Activated CD8-positive, alpha-beta memory T cell treated with anti-CD3 and anti-CD28 coated beads, Interleukin-2, amount 50 U/mL, for 24 hours (primary cell): ENCODE results near the gene RDM1.
"Not testable (repeated sequence)": the region's sequence is repeated elsewhere in the genome, so short reads cannot be mapped to it uniquely, and the experiment has no call there.

Experiments used
- DNase-seq: peaks from one replicate; pipeline ENCODE4 v3.0.0-alpha.2; 2020; ENCODE audit errors: extremely low read depth

RDM1 gene

DNA sequence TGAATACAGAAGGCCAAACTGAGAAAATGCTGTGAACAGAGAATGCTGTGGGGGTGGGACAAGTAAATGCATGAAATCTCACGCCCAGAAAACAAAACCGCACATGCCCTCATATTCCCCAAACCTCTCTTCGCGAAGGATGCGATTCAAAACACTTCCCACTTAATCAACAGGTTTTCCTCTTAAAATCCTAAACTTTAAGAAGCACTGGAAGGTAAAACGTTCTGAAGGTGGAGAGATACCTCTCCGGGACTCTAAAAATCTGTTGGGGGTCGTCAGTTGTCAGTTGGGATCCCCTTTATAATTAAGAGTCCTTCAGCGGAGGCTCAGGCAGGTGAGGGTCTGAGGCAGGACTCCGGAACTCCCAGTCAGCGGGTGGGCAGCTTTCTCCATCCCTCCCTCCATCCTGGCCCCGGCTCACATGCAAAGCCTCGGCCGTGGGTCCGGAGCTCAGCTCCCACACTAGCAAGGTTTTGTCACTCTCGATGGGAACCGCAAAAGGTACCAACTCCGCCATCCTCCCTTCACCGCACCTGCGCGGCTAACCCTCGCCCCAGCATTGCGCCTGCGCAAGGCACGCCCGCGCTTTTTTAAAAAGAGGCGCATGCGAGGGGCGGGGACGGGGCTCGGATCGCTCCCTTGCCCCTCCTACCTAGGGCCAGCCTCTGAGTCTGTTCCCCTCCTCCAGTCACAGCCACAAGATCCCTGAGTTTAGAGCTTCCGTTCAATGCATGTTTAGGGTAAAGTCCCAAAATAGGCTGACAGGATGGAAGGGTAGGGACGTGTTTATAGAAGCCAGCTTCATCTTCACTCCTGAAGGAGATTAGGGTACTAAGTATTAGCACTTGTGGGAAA is at the start of gene RDM1:
RDM1 (minus strand) TSS at position 563 of the 855 bp plus-strand sequence; CDS start at position 517, 46 bp downstream.
- DNase-seq, result peak; percentile 58

DNA sequence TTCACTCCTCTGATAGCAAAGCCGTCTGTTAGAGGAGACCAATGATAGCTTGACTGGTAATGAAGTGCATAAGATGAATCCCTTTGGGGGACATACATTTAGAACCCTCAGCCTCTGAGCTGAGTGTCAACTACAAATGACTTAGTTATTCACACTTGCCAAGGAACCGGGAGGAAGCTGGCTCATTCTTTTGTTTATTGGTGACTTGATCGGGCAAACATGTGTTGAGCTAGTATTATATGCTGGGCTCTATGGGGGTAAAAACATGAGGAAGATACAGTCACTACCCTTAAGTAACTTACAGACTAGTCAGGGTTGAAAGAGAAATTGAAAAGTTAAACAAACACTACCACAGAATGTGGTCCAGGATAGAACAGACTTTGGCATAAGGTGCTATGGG is 47.8 kb upstream of the RDM1 start:
- no peak for DNase-seq

DNA sequence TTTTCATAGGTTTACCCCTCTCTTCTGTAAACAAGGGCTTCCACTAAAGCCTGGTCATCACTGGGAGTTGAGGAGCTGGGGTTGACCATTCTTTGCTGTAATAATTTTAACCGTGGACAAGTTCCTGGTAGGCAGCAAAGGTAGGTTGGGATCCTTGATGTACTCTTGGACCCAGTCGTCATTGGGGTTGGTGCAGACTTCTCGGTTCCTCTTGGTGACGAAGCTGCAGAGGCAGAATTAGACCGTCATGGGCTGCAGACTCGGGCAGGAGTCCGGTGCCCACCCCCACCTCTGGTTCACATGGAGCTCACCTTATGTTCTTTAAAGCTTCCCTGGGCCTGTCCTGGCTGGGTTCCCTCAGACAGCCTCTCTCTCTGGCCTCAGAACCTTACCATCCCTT is 46.9 kb upstream of the RDM1 start:
- DNase-seq, result no peak

GRCh38 chr17:35973333-35974260 is 43.0 kb upstream of the RDM1 start:
- no peak for DNase-seq

DNA sequence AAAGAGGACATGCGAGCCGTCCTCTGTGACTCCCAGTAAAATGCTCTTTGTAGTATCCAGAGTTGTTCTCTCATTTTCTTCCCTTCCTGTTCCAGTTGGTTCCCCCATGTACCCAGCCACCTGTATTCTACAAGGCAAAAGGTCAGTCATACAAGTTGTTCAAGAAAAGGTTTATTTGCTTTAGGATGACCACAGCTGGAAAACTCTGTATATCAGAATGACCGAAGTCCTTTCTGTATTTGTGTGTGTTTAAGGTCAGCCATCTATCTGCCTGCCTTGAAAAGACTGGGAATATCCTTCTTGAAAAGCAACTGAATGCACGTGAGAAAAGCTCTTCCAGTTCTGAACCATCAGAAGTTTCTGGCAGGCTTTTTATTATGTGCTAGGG is 42.4 kb upstream of the RDM1 start:
- no peak for DNase-seq

GRCh38 chr17:35972535-35972934 is 42.0 kb upstream of the RDM1 start:
- DNase-seq, result no peak

DNA sequence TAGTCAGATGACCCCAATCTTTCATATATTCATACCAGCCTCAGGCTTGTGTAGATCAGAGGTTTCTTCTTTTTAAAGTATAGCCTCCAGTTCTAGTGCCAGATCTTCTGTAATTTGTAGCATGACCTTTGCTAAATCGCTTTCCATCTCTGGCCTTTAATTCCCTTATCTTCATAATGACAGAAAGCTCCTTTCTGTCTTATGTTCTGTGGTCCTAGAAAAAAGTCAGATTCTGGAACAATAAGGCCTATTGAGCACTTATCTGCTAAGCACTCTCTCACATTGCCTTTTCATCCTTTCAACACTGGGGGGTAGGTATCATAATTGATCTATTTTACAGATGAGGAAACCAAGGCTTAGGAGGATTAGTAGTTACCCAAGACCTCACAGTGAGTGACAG is 41.5 kb upstream of the RDM1 start:
- DNase-seq, result no peak

GRCh38 chr17:35969558-35970380 is 39.2 kb upstream of the RDM1 start:
- DNase-seq, result peak; percentile 46

GRCh38 chr17:35968520-35969054 is 38.0 kb upstream of the RDM1 start:
- no peak for DNase-seq

DNA sequence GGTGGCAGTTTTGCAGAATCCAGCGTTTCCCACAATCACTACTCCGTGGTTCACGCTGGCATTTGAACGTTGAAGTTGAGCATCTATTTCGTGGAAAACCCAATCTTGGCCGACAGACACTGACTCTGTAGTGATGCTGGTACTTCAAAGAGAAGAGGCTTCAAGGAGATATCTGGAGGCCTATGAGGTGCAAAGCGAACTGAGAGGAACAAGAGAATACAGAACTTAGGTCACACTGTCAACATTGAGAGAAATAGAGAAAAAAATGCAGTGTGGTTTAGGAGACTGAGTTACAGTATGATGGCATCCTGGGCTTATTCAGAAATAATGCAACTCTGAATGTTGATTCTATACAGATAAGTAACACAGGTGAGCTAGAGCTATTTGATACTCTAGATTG is 34.7 kb upstream of the RDM1 start:
- no peak for DNase-seq

- no peak for DNase-seq
Measured at GRCh38 chr17:35963663-35964062, 33.1 kb upstream of the RDM1 start.

DNA sequence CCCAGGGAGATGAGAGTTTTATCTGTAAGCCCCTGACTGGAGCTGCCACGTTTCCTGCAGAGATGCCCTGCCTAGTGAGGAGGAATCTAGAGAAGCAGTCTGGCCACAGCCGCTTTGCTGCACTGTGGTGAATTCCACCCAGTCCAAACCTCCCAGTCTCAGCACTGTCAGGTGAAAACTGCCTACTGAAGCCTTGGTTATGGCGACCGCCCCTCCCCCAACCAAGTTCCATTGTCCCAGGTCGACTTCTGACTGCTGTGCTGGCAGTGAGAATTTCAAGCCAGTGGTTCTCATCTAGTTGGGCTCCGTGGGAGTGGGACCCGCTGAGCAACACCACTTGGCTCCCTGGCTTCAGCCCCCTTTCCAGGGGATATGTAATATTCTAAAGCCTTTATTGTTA is 23.1 kb upstream of the RDM1 start:
- no peak for DNase-seq

DNA sequence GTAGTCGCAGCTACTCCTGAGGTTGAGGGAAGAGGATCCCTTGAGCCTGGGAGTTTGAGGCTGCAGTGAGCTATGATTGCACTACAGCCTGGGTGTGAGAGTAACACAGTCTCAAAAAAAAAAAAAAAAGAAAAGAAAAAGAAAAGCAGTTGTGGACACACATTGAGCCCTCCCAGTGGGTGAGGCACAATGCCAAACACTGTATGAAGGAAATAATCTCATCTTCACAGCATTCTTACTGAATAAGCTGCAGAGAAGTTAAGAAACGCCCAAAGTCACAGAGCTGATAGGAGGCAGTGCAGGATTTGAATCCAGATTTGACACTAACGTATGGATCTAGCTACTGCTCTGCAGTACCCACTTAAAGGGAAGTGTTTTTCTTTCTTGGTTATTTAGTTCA is 18.8 kb upstream of the RDM1 start:
- no peak for DNase-seq

DNA sequence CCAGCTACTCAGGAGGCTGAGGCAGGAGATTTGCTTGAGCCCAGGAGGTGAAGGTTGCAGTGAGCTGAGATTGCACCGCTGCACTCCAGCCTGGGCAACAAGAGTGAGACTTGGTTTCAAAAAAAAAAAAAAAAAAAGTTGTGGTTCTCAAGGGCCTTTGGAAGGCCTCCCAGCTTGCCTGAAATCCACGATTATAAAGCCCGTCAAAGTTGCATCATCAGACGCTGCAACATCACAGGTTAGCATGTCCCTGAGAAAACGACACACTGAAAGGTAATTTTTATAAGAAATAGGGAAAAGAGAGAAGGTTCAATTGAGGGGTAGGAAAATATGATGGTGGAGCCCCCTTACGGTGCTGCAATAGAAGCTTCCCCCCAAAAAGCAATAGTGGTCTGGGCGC is 17.5 kb upstream of the RDM1 start:
- no peak for DNase-seq

DNA sequence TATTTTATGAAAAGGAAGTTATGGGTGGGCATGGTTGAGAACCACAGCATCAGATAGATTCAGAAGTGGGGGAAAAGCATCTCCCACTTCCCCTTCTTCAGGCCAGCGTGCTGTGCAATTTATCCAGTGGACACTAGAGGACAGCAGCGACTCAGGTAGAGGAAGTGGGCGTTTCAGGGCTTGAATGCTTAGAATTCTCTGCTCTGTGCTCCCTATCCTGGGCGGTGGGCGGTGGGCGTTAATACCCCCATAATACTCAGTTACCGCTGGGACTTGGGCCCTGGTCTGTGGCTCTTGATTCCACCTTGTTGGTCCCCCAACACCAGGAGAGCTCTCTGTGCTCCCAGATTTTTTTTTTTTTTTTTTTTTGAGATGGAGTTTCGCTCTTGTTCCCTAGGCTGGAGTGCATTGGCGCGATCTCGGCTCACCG is 16.6 kb upstream of the RDM1 start:
- DNase-seq, result peak; percentile 17

DNA sequence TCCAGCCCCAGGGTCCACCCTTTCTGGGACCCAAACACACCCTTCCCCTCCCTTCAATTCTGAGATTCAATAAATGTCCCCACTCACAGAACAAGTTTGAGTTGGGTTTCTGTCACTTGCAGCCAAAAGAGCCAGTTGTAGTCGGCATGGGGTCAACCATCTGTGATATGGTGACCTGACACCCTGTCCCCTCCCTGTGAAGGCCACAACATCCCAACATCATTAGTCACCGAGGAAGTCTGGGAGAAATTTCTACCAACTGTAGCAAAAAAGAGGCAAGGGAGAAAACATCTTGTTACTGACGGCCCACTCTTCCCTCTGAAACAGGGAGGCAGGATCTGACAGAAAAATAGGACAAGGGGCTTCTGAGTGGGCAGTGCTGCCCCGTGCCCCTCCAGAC is 13.6 kb upstream of the RDM1 start:
- no peak for DNase-seq

- DNase-seq, result no peak
Measured at GRCh38 chr17:35943537-35943936, 13.0 kb upstream of the RDM1 start, which contains the start of gene LYZL6. Gene LYZL6 (minus strand): TSS chr17:35943713. CDS start chr17:35939356, 4,357 bp downstream.

GRCh38 chr17:35942588-35943186 is 12.1 kb upstream of the RDM1 start:
- DNase-seq, result no peak

GRCh38 chr17:35938492-35938891 is 7.9 kb upstream of the RDM1 start:
- not testable (repeated sequence) for DNase-seq

- DNase-seq, result no peak
Measured at GRCh38 chr17:35936063-35936462, 5.5 kb upstream of the RDM1 start.

DNA sequence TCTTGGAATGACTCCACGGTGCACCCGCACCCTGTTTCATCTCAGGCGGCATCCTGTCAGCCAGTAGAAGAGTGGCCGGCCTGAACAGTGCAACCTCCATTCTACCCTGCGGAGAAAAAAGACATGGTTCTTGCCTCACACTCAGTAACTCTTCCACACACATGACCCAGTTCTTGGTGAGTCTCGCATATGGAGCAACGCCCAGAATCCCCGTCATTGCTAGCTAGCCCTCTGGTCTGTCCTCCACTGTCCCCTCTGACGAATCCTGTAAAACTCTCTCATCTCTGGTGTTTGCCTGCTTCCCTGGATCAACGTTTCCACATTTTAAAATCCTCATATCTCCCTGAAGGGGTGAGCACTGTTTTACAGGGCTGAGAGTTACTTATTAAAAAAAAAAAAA is 4.2 kb upstream of the RDM1 start:
- no peak for DNase-seq
